Neural crest cell (in vitro differentiated cells): ENCODE results near the gene CUTC. TPM values are rescaled to one million over a fixed set of nuclear protein-coding genes. Genes with fewer than 3 reads are reported as not detected.
A peak's percentile ranks its signal among the peaks of the same experiment; 100 is the strongest.

Source experiments
- DNase-seq: peaks from one replicate; pipeline ENCODE4 v3.0.0; 2021; ENCODE audit warnings: low read depth, mixed read lengths, low spot score
- H3K27ac Mint-ChIP-seq: one replicate; pipeline ENCODE4 v1.8.0; 2021; ENCODE audit warnings: mild to moderate bottlenecking, mixed read lengths; ENCODE audit not compliant: unreplicated experiment
- H3K27me3 Mint-ChIP-seq: 2 replicates; pipeline ENCODE4 v1.8.0; 2021; ENCODE audit warnings: low read depth, mild to moderate bottlenecking, mixed read lengths
- H3K36me3 Mint-ChIP-seq: 2 replicates; pipeline ENCODE4 v1.8.0; 2021; ENCODE audit warnings: low read depth, mild to moderate bottlenecking, mixed read lengths
- H3K4me1 Mint-ChIP-seq: 2 replicates; pipeline ENCODE4 v1.8.0; 2021; ENCODE audit warnings: mixed read lengths
- H3K4me3 Mint-ChIP-seq: one replicate; pipeline ENCODE4 v1.8.0; 2021; ENCODE audit warnings: mild to moderate bottlenecking, mixed read lengths
- H3K9me3 Mint-ChIP-seq: 2 replicates; pipeline ENCODE4 v1.8.0; 2021; ENCODE audit warnings: mixed read lengths
- total RNA-seq: library from RNA; stranded (reverse); gene quantifications from 2 replicates; pipeline ENCODE4 v1.2.1, GENCODE V29; 2021
- TF ChIP-seq, protein P1 (sequence below): fragments of 200-600 bp; sonication (generic); conservative IDR thresholded peaks from 2 replicates; pipeline ENCODE4 v1.5.0; 2021; ENCODE audit warnings: antibody characterized with exemption, mild to moderate bottlenecking

The CUTC gene
- total RNA-seq, 1 donor from 2014 or later = 17.9 TPM

DNA sequence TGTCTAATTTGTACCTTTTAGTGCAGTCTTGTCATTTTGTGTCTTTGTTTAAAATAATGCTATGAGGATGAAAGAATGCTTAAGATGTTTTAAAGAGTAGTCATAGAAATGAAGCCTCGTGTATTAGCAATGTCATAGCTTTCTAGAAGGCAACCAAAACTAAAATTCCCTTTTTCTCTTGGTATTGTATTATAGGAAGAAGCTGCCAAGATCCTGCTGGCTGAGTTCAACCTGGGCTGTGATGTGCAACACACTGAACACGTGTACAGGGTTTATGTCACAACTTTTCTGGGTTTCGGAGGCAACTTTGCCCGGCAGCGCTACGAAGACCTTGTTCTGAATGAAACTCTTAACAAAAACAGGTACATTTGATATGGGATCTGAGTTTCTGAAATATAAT, 36.3 kb upstream of the CUTC start:
- H3K27me3 Mint-ChIP-seq = no peaks in the 10 kb centered on the region
- no peak for DNase-seq
- no peak overlapping the region for H3K27ac Mint-ChIP-seq
- no peak overlapping the region for H3K4me3 Mint-ChIP-seq
- H3K9me3 Mint-ChIP-seq = no peaks in the 10 kb centered on the region
- no peaks in the 10 kb centered on the region for H3K4me1 Mint-ChIP-seq
- peaks cover 29% of the 10 kb centered on the region for H3K36me3 Mint-ChIP-seq
- TF ChIP-seq, protein P1, sequence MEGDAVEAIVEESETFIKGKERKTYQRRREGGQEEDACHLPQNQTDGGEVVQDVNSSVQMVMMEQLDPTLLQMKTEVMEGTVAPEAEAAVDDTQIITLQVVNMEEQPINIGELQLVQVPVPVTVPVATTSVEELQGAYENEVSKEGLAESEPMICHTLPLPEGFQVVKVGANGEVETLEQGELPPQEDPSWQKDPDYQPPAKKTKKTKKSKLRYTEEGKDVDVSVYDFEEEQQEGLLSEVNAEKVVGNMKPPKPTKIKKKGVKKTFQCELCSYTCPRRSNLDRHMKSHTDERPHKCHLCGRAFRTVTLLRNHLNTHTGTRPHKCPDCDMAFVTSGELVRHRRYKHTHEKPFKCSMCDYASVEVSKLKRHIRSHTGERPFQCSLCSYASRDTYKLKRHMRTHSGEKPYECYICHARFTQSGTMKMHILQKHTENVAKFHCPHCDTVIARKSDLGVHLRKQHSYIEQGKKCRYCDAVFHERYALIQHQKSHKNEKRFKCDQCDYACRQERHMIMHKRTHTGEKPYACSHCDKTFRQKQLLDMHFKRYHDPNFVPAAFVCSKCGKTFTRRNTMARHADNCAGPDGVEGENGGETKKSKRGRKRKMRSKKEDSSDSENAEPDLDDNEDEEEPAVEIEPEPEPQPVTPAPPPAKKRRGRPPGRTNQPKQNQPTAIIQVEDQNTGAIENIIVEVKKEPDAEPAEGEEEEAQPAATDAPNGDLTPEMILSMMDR = no peak

DNA sequence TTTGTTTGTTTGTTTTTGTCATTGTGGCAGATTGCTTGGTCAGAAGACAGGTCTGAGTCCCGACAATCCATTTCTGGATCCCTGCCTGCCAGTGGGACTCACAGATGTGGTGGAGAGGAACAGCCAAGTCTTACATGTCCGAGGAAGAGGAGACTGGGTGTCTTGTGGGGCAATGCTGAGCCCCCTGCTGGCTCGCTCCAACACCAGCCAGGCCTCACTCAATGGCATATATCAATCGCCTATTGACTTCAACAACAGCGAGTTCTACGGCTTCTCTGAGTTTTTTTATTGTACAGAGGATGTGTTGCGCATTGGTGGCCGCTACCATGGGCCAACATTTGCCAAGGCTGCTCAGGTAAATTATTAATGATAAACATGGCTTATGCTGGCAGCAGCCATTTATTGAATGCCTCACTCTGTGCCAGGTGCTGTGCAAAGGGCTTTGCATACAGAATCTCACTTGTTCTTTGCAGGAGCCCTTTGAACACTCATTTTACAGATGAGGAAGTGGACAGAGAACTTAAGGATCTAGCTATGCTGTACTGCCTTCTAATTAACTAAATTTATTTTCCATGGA, 33.4 kb upstream of the CUTC start:
- Mint-ChIP-seq H3K9me3 (no peaks in the 10 kb centered on the region), H3K36me3 (peaks cover 31% of the 10 kb centered on the region), H3K27me3 (no peaks in the 10 kb centered on the region), H3K27ac (no peak overlapping the region), H3K4me1 (no peaks in the 10 kb centered on the region), H3K4me3 (no peak overlapping the region)
- no peak for DNase-seq
- TF ChIP-seq, protein P1 = peak; percentile 19

DNA sequence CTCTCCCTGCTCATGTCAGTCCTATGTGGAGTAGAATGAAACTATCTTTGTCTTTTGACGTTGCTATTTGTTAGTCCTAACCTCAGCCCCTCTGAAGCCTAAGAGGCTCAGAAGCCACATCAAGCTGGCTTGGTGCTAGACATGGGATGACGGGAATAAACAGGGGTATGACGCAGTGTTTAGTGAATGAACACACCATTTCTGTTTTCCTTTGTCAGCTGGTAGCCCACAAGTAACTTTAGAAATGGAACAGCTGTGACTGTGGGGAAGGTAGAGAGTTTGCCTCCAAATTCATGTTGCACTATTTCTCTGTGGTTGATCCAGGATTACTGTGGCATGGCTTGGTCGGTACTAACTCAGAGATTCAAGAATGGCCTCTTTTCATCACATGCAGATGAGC, 31.4 kb upstream of the CUTC start:
- Mint-ChIP-seq H3K27ac (no peak overlapping the region), H3K9me3 (no peaks in the 10 kb centered on the region), H3K4me3 (no peak overlapping the region), H3K36me3 (peaks cover 38% of the 10 kb centered on the region), H3K4me1 (no peaks in the 10 kb centered on the region), H3K27me3 (no peaks in the 10 kb centered on the region)
- TF ChIP-seq, protein P1 = no peak
- DNase-seq = no peak

- no peak overlapping the region for H3K4me3 Mint-ChIP-seq
- no peaks in the 10 kb centered on the region for H3K27me3 Mint-ChIP-seq
- no peaks in the 10 kb centered on the region for H3K4me1 Mint-ChIP-seq
- no peak overlapping the region for H3K27ac Mint-ChIP-seq
- no peaks in the 10 kb centered on the region for H3K9me3 Mint-ChIP-seq
- DNase-seq = no peak
- TF ChIP-seq, protein P1 = no peak
- peaks cover 10% of the 10 kb centered on the region for H3K36me3 Mint-ChIP-seq
Observed at GRCh38 chr10:99708428-99709012, 23.5 kb upstream of the CUTC start.

- peaks cover 6% of the 10 kb centered on the region for H3K36me3 Mint-ChIP-seq
- TF ChIP-seq, protein P1 = no peak
- H3K9me3 Mint-ChIP-seq = no peaks in the 10 kb centered on the region
- no peak overlapping the region for H3K27ac Mint-ChIP-seq
- H3K27me3 Mint-ChIP-seq = no peaks in the 10 kb centered on the region
- no peak overlapping the region for H3K4me3 Mint-ChIP-seq
- no peaks in the 10 kb centered on the region for H3K4me1 Mint-ChIP-seq
- DNase-seq = no peak
Observed at GRCh38 chr10:99709480-99710229, 22.4 kb upstream of the CUTC start.
